HG03442 (cell line): ENCODE data around the gene EXOC3L4.
A peak's percentile ranks its signal among the peaks of the same experiment; 100 is the strongest.

Source experiments
- ATAC-seq: cut with Tn5 transposase; IDR thresholded peaks from one replicate; pipeline ENCODE4 v1.9.1; 2021; ENCODE audit warnings: mild to moderate bottlenecking, moderate library complexity; ENCODE audit not compliant: unreplicated experiment

EXOC3L4 gene

GRCh38 chr14:103089386-103090335 is 4.9 kb upstream of the EXOC3L4 start:
- ATAC-seq: no peak

DNA sequence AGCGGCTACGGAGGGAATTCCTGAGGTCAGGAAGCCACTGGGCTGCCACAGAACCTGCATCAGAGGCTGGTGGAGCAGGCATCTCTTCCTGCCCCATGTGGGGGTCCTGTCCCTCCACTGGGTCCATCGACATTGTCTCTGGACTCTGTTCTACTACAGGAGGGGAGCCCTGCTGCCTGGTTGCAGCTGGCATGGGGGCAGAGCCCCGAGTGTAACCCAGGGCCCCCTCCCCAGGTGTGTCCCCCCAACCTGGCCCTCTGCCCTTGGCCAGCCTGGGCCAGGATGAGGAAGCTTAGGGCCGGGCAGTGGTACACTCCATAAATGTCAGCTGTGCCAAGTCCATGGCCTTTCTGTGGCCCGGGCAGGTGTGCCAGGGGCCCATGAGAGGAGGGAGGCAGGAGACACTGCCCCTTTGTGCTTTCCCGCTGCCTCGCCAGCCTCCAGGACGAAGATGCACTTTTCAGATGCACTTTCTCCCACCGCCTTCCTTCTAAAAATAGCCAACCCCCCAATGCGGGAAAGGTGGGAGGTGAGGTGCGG is 4.0 kb upstream of the EXOC3L4 start:
- ATAC-seq: no peak

- peak; percentile 61 for ATAC-seq
Measured at GRCh38 chr14:103091041-103091882, 3.3 kb upstream of the EXOC3L4 start.

- no peak for ATAC-seq
Measured at GRCh38 chr14:103091883-103092222, 2.7 kb upstream of the EXOC3L4 start.

DNA sequence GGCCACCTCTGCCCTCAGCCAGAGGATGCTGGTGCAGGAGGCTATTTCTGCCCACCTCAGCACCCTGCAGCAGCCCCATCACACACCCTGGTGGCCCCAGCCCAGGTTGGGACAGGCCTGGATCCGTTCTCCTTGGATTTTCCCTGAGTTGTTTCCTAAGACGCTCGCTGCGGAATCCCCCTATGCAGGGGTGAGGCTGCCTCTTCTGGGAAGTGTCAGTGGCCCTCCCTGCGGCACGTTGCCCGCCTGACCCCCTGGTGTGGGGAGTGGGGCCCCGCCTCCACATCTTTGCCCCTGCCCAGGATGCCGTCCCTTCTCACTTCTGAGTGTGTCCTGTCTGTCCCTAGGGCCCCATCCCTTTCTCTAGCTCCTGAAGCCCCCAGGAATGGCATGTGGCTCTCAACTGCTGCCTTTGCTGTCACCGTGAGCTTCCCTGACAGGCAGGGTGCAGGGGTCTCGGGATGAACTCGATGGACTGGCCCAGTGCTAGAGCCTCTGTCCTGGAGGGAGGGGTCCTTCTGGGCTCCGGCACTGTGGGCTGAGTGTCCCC is 594 bp upstream of the EXOC3L4 start:
- no peak for ATAC-seq

- ATAC-seq: no peak
Measured at GRCh38 chr14:103095210-103095778, 769 bp downstream of the EXOC3L4 start.

DNA sequence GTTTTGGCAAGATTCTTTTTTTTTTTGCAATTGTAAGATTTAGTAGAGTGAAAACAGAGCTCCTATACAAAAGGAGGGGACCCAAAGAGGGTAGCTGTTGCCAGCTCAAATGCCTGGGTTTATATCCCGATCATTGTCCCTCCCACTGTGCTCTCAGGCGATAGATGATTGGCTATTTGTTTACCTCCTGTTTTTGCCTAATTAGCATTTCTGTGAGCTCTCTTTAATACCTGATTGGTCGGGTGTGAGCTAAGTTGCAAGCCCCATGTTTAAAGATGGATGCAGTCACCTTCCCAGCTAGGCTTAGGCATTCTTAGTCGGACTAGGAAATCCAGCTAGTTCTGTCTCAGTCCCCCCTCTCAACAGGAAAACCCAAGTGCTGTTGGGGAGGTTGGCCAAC is 1.9 kb downstream of the EXOC3L4 start:
- no peak for ATAC-seq

DNA sequence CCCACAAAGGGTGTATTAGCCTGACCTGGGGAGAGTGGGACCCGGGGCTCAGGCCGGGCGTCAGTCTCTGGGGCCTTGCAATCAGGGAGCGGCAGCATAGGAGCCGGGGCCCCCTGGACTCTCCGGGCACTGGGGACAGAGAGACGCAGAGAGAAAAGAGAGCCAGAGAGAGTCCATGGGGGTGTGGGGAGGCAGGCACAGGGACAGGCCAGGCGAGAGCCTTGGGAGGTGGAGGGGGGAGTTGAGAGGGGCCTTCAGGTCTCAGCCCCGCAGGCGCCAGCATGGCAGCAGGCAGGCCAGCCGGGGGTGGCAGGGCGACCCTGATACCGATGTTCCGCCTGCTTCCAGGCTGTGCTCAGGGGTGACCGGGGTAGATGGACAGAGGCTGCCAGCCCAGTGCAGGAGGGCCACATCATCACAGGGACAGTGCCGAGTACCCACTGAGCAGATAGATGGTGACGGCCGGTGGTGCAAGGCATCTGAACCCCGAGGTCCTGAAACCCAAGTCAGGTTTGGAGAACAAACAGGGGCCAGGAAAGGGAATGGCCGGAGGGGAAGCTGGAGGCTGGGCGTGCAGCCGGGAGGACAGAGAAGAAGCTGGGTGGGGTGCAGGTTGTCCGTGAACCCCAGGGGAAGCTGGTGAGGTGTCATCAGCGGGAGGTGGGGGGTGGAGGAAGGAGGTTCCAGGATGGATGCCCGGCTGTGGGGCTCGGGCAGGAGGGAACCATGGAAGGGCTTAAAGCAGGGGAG is 2.9 kb downstream of the EXOC3L4 start:
- ATAC-seq: no peak

DNA sequence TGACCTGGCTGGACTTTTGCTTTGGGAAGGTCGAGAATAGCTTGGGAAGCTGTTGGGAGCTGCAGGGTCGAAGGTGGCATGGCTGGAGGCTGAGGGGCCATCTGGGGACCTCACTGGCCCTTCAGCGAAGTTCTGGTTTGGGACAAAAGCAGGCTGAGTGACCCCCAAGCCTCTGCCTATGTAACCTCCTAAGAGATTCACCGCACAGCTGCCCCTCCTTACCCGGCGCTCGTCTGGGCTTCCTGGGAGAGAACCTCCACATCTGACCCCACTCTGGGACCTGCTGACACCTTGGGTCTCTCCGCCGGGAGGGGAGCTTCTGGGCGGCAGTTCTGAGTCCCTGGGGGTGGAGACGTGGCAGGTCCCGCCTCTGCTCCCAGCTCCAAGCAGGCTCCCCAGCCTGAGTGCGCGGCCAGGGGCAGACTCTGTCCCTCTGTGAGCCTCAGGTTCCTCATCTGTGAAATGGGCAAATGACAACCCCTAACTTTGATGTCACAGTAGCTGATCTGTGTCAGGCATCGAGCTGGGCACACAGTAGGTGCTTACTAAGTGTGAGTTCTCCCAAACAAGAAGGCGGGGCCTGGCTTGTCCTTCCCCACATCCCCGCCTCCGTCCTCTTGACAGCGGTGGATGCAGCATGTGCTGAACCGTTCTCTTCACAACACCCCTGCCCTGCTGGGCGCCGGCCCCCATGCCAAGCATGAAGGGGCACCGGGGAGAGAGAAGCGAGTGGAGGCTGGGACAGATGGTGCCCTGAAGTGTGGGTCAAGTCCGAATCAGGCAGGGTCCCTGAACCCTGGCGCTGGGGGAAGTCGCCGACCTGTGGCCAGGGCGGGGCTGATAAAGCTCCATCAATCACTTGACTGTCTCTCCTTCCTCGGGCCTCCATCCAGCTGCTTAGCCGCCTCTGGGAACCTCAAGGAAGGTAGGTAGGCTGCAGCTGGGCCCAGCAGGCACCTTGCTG is 3.8 kb downstream of the EXOC3L4 start:
- ATAC-seq: no peak

DNA sequence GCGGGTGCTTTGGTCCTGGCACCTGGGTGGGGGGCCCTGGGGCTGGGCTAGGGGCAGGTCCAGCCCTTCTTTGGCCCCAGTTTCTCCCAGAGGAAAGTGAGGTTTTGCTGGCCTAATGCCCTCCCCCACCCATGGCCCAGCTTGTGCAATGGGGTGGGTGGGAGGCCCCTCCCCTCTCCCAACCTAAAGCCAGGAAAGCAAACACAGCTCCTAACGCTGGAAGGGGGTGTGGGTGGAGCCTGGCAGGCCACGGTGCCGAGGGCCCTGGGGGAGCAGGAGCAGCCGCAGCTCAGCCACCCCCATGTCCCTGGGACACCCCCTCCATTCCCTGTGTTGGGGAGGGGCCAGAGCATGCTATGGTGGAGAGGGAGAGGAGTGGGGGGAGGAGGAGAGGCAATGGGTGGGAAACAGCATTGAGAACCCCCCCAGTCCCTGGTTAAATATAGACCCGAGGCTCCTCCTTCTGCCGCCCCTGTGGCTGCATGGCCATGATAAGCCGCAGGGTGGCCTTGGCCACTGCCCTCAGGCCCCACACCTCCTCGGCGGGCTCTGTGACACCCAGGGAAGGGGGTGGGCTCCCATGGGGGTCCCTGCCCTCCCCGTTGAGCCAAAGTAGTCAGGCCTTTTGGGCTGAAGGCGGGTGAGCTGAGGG is 4.7 kb downstream of the EXOC3L4 start:
- no peak for ATAC-seq

- no peak for ATAC-seq
Measured at GRCh38 chr14:103099733-103100280, 5.3 kb downstream of the EXOC3L4 start.

GRCh38 chr14:103100281-103101121 is 6.0 kb downstream of the EXOC3L4 start:
- ATAC-seq: no peak

DNA sequence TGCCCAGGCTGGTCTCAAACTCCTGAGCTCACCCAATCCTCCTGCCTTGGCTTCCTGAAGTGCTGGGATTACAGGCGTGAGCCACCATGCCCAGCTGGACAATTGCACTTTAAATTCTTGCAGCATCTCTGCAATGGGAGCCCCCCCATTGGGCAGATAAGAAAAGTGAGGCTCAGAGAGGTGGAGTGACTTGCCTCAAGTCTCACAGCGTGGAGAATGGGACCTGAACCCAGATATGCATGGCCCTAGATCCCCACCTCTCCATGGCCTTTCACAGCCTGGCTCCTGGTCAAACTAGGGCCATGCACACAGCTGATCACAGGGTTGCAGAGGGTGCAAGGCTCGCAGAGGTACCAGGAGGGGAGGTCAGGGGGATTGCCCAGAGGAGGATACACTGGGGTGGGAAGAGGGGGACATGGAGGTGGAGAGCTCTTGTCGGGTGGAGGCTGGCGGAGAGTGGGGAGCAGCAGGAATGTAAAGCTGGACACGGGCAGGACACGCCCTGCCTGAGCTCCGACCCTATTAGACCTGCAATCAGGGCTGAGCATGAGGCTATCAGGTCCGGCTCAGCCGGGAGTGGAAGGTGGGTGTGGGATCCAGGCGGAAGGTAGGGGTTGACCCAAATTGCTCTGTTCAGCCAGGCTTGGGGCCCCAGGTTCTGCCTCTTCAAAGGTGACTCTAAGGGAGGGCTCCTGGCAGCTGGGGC is 6.9 kb downstream of the EXOC3L4 start:
- no peak for ATAC-seq

GRCh38 chr14:103101963-103102688 is 7.6 kb downstream of the EXOC3L4 start:
- ATAC-seq: no peak

GRCh38 chr14:103102689-103103260 is 8.2 kb downstream of the EXOC3L4 start:
- ATAC-seq: no peak
